ENCODE data around the gene SUPT5H.

The SUPT5H gene

DNA sequence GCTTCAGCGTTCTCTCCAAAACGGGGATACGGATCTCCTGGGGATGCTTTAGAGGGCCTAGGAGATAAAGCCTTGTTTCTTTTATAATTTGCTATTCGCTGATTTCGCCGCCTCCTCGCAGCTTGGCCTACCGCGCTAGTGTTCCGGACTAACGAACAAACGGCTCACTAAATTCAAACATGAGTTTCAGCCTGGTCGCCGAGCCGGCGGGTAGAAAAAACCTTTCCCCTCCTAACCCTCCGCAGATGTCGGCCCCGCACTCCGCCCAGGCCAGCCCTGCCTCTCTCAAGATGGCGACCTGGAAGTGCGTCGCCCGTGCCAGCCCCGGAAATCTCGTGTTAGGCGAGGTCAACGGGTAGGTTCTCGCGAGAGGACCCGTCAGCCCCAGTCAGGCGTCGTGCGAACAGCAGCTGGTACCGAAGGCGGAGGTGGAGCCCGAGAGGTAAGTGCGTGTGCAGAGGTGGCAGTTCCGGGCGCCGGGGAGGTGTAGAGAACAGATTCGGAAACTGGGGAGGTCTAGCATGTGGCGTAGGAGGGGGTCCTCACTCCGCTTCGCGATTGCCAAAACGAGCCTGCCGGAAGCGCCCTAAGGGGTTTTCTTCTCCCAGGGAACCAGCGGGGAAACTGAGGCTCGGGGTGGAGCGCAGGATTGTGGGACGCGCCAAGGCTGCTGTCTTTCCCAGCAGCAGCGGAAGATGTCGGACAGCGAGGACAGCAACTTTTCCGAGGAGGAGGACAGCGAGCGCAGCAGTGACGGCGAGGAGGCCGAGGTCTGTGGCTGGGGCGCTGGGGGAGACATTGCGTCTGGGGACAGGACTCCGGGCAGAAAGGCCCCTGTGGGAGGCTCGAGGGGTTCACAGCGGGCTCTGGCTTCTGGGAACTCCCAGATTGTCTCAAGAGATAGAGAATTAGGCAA is at the start of gene SUPT5H:
Gene SUPT5H (plus strand): TSS at position 387 of the 916 bp plus-strand sequence. CDS start 309 bp downstream, at position 696.
- peak; percentile 97 for DNase-seq (ENCODE audit: low spot score)

DNA sequence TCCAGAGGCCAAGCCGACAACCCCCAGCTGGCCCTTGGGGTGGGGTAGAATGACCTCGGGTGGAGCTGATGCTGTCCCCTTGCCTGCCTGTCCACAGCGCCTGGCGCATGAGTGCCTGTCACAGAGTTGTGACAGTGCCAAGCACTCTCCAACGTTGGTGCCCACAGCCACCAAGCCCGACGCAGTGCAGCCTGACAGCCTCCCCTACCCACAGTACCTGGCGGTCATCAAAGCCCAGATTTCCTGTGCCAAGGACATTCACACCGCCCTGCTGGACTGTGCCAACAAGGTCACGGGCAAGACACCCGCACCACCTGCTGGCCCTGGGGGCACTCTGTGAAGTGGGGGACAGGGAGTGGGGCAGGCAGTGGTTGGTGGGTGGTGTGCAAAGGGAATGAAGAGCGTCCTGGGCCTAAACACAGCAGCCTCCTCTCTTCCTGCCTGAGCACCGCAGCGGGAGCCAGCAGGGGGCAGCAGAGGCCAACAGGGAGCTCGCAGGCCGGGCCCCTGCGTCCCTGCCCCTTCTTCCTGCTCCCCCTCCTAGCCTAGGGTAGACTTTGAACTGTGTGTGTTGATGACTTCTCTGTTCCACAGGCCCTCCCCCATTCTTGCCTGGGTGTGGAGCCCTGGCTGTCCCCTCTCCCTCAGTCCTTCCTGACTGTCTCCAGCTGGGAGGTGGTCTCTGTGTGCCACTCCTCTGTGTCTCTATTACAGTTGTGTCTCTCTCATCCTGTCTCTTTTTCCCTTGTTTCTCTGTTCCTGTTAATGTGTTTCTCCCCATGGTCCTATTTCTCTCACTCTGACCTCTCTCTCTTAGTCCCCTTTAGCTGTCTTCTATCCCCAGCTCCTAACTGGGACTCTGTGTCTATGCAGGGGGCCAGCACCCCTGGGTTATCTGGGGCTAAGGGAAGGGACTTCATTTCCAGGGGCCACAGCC is 47.8 kb upstream of the SUPT5H start:
- DNase-seq (ENCODE audit: low spot score), result no peak

DNA sequence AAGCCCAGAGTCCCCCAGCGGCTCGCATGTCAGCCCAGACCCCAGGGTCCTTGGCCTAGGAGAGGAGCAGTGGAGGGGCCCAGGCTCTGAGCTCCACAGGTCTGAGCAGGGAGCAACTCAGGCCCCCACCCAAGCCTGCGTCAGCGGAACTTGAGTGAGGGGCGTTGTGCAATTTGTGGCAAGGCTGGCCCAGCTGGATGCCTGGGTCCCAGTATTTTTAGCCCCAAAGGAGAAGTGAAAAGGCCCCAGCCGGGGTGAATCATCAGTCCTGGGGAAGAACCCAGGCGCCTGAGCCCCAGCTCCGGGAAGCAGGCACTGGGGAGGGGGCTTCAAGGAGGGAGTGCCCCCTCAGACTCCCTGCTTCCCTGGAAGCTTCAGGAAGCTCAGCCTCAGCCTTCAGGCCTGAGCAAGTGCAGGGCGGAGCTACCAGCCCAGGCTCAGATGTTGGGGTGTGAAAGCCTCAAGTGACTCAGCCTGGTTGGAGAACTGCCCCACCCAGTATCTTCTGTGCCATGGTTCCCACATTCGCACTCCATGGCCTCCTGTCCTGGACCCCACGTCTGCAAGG is 47.0 kb upstream of the SUPT5H start:
- no peak for DNase-seq (ENCODE audit: low spot score)

DNA sequence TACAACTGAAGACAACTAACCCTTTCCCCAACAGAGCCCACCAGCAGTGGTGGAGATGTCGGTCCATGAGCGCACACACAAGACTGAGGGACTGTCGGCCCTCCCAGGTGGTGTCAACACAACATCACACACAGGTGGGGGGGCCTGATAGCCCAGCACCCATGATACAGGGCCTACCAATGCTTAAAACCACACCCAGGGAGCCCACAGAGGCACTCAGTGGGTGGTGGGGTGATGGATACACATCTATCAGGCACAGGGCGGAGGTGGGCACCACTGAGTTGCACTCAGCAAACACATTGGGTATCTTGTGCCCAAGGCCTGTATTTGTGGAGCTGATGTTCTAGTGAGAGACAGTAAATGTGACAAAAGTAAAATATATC is 45.7 kb upstream of the SUPT5H start:
- no peak for DNase-seq (ENCODE audit: low spot score)

DNA sequence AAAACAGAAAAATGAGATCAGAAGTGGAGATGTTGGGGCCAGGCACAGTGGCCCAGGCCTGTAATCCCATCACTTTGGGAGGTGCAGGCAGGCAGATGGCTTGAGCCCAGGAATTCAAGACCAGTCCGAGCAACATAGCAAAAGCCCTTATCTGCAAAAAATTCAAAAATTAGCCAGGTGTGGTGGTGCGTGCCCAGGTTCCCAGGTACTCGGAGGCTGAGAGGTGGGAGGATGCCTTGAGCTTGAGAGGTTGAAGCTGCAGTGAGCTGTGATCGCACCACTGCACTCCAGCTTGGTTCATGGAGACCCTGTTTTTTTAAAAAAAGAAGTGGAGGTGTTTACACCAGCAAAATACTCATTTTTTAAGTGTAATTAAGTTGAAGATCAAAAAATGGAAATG is 45.3 kb upstream of the SUPT5H start:
- no peak for DNase-seq (ENCODE audit: low spot score)

DNA sequence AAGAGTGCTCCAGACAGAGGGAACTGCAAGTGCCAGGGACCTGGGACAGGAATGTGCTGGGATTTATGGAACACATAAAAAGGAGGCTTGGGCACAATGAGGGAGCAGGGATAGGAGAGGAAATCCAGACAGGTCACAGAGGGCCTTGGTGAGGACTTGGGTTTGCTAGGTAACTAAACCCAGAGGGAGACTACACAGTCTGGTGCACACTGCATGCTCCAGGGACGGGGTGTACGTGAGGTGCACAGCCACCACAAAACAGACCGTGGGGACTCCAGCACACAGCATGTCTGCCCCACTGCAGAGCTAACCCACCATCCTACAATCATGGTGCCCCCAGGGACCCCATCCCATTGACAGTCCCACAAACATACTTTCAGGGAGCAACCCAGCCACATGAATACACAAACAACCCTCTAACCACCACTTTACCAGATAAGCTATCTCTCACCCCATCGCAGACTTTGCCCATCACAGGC is 44.3 kb upstream of the SUPT5H start:
- no peak for DNase-seq (ENCODE audit: low spot score)

DNA sequence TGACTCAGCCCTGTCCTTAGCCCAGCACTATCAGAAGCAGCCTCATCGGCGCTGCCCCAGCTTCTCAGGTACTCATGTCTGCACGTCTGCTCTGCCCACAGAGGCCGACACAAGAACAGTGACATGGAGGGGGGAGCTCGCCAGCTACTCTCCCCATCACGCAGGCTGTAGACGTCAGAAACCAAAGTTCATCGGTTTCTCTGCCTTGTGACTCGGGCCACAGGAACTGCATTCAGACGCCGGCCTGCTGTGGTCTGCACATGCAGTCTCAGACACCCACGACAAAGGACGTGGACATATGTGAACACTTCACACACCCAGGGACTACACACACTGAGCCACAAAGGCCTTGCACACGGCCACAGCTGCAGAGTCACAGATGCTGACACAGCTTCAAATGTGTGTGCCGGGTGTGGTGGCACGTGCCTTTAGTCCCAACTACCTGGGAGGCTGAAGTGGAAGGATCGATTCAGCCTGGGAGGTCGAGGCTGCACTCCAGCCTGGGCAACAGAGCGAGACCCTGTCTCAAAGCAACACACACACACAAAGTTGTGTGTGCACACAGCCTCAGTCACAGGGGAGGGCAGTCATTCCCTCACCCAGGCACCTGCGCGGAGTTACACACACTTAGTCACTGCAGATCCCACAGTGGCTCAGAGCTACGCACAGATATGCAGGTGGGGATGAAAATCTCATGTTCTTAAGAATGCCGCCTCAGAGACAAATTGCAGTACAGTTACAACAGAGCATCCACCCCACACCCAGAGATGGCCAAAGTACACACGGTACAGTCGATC is 43.6 kb upstream of the SUPT5H start:
- DNase-seq (ENCODE audit: low spot score), result no peak

DNA sequence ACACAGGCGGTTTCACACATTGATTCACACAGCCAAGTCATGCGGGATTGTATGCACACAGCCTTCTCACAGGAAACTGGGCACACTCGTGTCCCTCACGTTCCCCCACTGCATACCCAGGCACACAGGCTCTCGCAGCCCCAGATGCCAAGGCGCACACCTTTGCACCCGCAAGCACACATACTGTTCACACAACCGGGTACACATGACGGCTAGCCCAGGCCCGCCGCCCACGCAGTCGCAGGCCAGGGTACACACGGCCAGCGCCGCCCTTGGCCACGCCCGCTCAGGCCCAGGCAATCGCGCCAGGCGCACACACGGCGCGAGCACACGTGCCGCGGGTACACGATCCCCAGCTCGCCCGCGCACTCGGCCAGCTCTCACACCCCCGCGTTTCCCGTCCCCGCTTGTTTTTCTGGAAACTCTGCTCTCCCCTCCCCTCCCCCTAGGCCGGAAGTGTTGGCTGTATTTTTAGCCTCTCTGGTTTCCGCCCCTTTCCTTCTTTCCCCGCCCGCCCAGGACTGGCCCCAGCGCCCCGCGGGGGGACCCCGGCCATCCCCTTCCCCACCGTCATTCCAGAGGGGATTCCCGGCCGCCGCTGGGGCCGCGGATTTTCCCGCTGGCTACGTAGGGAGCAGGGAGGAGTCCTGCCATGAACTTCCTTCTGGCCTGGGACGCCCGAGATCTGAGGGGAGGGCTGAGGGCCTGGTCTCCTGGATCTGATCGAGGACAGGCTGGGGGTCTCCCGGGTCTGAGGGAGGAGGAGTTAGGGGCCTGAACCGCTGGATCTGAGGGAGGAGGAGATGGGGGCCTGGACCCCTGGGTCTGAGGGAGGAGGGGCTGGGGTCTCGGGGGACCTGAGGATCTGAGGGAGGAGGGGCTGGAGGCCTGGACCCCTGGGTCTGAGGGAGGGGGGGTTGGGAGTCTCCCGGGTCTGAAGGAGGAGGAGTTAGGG is 42.8 kb upstream of the SUPT5H start:
- DNase-seq (ENCODE audit: low spot score), result peak; percentile 70

DNA sequence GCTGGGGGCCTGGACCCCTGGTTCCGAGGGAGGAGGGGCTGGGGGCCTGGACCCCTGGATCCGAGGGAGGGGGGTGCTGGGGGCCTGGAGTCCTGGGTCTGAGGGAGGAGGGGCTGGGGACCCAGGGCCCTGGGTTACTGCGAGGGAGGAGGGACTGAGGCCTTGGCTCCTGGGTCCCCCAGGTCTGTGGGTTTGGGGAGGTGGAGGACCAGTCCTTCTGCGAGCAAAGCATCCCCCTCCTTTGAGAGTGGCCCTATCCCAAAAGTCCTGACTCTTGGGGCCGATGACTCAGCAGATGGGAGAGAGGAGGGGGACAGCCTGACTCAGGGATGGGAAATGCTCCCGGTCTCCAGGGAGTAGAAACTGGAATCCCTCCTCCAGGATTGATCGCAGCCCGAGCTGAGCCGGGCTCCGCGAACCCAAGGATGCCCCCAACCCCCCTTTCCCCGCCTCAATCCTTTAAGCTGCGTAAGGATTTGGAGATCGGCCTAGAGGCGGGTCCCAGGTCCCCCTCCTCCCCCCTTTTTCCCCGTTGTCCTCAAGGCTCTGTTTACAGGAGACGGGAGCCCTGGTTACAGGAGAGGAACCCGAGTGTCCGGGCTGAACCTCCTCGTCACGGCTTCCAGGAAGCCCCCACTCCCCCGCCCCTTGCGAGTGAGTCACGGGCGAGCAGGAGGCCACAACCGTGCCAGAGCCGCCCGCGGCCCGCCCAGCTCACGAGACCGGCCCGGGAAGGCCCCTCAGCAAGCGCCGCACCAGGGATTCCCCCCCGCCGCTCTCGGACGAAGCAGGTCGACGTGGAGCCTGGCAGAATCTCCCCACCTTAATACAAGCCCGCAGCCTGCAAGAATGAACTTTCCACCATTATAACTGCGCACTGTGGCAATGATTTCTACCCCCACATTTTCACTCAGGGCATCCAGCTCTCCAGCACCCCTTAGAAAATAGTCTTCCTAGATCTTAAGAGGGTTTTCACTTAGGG is 41.8 kb upstream of the SUPT5H start:
- DNase-seq (ENCODE audit: low spot score), result peak; percentile 72

DNA sequence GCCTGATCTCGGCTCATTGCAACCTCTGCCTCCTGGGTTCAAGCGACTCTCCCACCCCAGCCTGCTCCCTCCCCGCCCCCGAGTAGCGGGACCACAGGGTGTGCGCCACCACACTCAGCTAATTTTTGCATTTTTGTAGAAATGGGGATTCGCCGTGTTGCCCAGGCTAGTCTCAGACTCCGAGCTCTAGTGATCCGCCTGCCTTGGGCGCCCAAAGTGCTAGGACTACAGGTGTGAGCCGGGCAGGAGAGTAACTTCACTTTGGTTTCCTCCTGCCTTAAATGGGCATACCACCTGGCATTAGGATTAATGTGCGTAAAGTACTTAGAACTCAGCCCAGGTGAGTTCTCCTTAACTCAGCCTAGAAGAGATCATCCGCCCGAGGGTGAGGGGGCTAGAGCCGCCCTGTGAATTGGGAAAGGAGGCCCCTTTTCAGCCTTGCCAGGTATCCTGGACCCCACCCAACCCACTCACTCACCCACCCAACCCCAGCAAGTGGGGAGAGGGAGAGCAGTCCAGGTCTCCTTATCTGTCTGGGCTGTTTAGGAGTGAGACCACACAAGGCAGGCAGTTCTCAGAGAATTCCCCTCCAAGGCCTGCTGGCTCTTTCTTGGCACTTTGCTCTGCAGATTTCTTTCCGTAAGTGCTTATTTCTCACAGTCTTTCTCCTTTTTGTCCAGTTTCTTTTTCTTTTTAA is 40.0 kb upstream of the SUPT5H start:
- DNase-seq (ENCODE audit: low spot score), result no peak

DNA sequence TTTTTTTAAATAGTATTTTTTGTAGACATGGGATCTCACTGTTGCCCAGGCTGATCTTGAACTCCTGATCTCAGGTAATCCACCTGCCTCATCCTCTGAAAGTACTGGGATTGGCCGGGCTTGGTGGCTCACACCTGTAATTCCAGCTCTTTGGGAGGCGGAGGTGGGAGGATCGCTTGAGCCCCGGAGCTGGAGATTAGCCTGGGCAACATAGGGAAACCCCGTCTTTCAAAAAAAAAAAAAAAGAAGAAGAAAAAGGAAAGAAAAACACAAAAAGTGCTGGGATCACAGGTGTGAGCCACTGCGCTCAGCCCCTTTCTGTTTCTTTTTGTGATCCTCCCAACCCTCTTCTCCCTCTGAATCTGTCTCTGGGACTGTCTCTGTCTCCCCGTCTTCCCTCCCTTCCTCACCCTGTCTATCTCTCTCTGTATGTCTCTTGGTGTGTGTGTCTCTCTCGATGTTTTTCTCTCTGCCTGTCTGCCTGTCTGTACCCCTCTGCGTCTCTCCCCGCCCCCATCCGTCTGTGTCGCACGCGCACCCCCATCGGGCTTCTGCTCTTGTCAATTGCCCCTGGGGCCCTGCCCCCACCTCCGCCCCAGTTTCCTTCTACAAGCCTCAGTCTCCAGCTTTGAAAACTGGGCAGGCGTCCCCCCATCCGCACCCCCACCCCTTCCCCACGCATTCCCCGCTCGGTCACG is 39.3 kb upstream of the SUPT5H start:
- no peak for DNase-seq (ENCODE audit: low spot score)

DNA sequence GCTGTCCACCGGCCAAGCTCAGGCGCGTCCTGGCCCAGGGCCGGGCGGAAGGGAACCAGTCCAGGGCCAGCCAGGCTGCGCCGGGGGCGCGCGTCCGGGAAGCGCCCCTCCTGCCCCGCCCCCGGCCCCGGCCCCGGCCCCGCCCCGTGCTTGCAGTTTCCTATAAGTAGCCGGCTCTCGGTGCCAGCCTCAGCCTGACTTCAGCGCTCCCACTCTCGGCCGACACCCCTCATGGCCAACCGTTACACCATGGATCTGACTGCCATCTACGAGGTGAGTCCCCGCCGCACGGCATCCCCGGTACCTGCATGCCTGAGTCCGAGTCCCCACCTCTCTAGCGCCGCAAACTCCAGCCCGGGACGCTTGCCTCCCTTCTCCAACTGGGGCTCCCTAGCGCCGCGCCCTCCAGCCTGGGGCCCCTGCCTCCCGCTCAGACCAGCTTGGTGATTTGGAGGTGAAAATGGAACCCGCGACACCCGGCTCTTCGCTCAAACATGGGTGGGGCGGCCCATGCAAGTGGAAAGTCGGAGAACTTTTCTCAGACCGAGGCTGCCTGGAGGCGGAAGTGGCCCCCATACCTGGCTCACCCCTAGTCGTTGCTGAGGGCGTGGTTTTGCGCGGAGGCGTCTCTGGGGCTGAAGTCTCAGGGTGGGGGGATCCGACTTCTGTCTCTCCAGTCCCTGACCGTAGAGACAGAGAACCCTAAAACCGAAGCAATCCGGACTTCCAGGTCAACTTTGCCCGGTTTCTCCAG is 38.5 kb upstream of the SUPT5H start, which contains the start of gene ZFP36:
Gene ZFP36 (plus strand): TSS at position 192 of the 754 bp plus-strand sequence. CDS start 58 bp downstream, at position 250.
- peak; percentile 67 for DNase-seq (ENCODE audit: low spot score)

DNA sequence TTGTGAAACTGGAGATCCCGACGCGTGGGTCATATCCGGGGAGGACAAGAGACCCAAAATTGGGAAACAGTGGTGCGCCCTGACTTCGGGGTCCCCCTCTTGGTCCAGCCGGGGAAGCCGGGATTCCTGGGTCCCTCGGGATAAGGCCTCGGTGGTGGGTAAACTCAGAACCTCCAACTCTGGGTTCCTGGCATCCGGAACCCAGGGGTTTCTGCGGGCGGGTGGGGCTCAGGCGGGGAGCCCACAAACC is 38.0 kb upstream of the SUPT5H start:
- no peak for DNase-seq (ENCODE audit: low spot score)

DNA sequence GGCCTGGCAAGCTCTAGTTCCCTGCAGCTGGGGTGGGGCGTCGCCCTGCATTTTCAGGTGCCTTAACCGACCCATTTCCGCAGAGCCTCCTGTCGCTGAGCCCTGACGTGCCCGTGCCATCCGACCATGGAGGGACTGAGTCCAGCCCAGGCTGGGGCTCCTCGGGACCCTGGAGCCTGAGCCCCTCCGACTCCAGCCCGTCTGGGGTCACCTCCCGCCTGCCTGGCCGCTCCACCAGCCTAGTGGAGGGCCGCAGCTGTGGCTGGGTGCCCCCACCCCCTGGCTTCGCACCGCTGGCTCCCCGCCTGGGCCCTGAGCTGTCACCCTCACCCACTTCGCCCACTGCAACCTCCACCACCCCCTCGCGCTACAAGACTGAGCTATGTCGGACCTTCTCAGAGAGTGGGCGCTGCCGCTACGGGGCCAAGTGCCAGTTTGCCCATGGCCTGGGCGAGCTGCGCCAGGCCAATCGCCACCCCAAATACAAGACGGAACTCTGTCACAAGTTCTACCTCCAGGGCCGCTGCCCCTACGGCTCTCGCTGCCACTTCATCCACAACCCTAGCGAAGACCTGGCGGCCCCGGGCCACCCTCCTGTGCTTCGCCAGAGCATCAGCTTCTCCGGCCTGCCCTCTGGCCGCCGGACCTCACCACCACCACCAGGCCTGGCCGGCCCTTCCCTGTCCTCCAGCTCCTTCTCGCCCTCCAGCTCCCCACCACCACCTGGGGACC is 37.6 kb upstream of the SUPT5H start:
- no peak for DNase-seq (ENCODE audit: low spot score)

DNA sequence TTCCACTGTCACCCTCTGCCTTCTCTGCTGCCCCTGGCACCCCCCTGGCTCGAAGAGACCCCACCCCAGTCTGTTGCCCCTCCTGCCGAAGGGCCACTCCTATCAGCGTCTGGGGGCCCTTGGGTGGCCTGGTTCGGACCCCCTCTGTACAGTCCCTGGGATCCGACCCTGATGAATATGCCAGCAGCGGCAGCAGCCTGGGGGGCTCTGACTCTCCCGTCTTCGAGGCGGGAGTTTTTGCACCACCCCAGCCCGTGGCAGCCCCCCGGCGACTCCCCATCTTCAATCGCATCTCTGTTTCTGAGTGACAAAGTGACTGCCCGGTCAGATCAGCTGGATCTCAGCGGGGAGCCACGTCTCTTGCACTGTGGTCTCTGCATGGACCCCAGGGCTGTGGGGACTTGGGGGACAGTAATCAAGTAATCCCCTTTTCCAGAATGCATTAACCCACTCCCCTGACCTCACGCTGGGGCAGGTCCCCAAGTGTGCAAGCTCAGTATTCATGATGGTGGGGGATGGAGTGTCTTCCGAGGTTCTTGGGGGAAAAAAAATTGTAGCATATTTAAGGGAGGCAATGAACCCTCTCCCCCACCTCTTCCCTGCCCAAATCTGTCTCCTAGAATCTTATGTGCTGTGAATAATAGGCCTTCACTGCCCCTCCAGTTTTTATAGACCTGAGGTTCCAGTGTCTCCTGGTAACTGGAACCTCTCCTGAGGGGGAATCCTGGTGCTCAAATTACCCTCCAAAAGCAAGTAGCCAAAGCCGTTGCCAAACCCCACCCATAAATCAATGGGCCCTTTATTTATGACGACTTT is 36.8 kb upstream of the SUPT5H start:
- DNase-seq (ENCODE audit: low spot score), result no peak
